Activated CD4-positive, alpha-beta memory T cell treated with anti-CD3 and anti-CD28 coated beads, Interleukin-2, amount 10 ng/mL, durations not matched to agents 7 days and 5 days (primary cell): Measurements from ENCODE around the gene UNKL. TPM values are rescaled to one million over a fixed set of nuclear protein-coding genes. Genes with fewer than 3 reads are reported as not detected.

Source experiments
- CTCF ChIA-PET: fragments of 350-600 bp; sonication (Branson Sonifier 250); formaldehyde crosslinking; loops from one replicate; lab custom pipeline; 2021; ENCODE audit warnings: antibody characterized with exemption, inconsistent platforms; lab: Charles Lee
- POLR2A ChIA-PET: fragments of 350-600 bp; sonication (Branson Sonifier 250); formaldehyde crosslinking; loops from one replicate; lab custom pipeline; 2021; ENCODE audit warnings: antibody characterized with exemption; lab: Charles Lee
- DNase-seq: peaks from one replicate; pipeline ENCODE4 v3.0.0-alpha.2; 2020
- H3K27ac Mint-ChIP-seq: one replicate; pipeline ENCODE4 v1.8.0; 2021; ENCODE audit warnings: mild to moderate bottlenecking, mixed read lengths
- H3K27me3 Mint-ChIP-seq: one replicate; pipeline ENCODE4 v1.8.0; 2021; ENCODE audit warnings: mixed read lengths
- H3K36me3 Mint-ChIP-seq: one replicate; pipeline ENCODE4 v1.8.0; 2021; ENCODE audit warnings: low read depth, mixed read lengths
- H3K4me1 Mint-ChIP-seq: one replicate; pipeline ENCODE4 v1.8.0; 2021; ENCODE audit warnings: mixed read lengths
- H3K4me3 Mint-ChIP-seq: one replicate; pipeline ENCODE4 v1.8.0; 2021; ENCODE audit warnings: mild to moderate bottlenecking, mixed read lengths
- H3K9me3 Mint-ChIP-seq: one replicate; pipeline ENCODE4 v1.8.0; 2021; ENCODE audit warnings: mixed read lengths
- total RNA-seq, 2 experiments: library from RNA; stranded (reverse); gene quantifications; one replicate each; pipeline ENCODE4 v1.2.3, GENCODE V29; 2021

The UNKL gene, protein sequence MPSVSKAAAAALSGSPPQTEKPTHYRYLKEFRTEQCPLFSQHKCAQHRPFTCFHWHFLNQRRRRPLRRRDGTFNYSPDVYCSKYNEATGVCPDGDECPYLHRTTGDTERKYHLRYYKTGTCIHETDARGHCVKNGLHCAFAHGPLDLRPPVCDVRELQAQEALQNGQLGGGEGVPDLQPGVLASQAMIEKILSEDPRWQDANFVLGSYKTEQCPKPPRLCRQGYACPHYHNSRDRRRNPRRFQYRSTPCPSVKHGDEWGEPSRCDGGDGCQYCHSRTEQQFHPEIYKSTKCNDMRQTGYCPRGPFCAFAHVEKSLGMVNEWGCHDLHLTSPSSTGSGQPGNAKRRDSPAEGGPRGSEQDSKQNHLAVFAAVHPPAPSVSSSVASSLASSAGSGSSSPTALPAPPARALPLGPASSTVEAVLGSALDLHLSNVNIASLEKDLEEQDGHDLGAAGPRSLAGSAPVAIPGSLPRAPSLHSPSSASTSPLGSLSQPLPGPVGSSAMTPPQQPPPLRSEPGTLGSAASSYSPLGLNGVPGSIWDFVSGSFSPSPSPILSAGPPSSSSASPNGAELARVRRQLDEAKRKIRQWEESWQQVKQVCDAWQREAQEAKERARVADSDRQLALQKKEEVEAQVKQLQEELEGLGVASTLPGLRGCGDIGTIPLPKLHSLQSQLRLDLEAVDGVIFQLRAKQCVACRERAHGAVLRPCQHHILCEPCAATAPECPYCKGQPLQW
- 10 to 100 TPM; 40.0 to 43.7 TPM for total RNA-seq

DNA sequence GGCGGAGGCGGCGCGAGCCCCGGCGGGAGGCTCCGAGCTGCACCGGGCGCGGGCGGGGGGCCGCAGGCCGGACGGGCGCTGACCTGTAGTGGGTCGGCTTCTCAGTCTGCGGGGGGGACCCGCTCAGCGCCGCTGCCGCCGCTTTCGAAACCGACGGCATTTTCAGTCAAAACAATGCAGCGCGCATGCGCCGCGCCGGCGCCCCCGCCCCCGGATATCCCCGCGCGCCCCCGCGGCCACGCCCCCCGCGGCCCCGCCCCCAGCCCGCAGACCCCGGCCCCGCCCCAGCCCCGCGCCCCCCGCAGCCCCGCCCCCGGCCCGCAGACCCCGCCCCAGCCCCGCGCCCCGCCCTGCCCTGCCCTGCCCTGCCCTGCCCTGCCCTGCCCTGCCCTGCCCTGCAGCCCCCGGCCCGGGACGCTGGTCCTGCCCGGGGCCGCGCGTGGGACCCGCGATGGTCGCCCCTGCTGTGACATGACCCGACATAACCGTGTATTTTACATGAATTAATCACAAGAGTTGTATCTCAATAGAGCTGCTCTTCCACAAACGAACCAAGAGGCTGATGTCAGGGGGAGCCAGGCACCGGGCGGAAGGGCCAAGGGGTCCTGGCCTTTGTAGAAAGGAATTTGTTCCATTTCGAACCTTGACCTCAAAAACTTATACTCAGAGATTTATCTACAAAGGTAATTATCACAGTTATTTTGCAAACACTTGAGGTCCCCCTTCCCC, at the start of gene UNKL:
UNKL (minus strand) TSS at position 173 of the 729 bp plus-strand sequence; CDS start at position 160, 13 bp downstream.
- Mint-ChIP-seq H3K27ac (peak within 1 kb of the TSS; percentile 81), H3K4me1 (peaks cover 29% of the 10 kb centered on the region), H3K36me3 (peaks cover 6% of the 10 kb centered on the region), H3K9me3 (no peaks in the 10 kb centered on the region), H3K27me3 (no peaks in the 10 kb centered on the region), H3K4me3 (peak within 1 kb of the TSS; percentile 82)
- POLR2A ChIA-PET: interaction anchor here (0.6 to 1.2 kb wide), 3 partner anchors 14 to 51 kb away, joined by 3 read pairs; no protein-coding TSS in a partner anchor
- DNase-seq: peak; percentile 88
- CTCF ChIA-PET: no interaction called here

DNA sequence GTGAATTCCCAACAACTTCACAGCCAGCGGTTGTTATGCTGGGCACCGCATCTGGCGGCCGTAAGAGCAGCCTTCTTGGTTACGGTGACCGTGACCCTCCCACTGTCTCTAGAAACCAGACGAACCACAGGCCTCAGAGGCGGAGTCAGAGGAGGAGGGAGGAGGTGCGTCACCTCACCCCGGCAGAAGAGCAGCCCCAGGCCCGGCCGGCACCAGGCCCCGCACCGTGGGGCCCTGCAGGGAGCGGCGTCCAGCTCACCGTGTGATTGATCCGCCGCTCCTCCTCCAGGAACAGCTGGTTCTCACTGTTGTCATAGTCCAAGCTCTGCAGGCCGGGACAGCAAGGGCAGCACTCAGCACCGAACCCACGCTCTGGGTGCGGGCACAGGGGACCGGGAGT, 46.6 kb upstream of the UNKL start:
- H3K27me3 Mint-ChIP-seq: no peaks in the 10 kb centered on the region
- no peaks in the 10 kb centered on the region for H3K9me3 Mint-ChIP-seq
- CTCF ChIA-PET: no interaction called here
- POLR2A ChIA-PET: no interaction called here
- peaks cover 3% of the 10 kb centered on the region for H3K4me1 Mint-ChIP-seq
- no peak overlapping the region for H3K4me3 Mint-ChIP-seq
- no peak for DNase-seq
- no peak overlapping the region for H3K27ac Mint-ChIP-seq
- peaks cover 3% of the 10 kb centered on the region for H3K36me3 Mint-ChIP-seq

DNA sequence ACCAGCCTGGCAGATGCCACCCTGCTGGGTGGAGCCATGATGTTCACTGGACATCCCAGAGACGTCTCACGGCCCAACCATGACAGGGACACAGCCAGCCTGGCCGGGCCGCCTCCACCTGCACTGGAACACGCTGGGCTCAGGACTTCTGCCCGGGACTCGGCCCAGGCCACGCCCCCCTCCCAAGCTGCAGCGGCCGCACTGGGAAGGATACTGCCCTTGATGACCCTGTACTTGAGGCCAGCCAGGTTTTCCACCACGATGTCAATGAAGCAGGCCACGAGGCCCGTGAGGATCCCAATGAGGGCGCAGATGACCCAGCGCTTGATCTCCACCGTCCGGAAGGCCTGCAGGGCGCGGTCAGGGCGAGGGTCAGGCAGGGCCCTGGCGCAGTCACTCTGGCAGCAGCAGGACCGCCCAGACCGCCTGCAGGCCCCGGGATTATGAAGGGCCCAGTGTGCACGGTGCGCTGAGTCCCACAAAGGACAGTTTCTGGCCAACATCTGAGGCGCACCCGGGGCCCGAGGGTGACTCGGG, 46.2 kb upstream of the UNKL start:
- Mint-ChIP-seq H3K4me1 (peaks cover 3% of the 10 kb centered on the region), H3K9me3 (no peaks in the 10 kb centered on the region), H3K27me3 (no peaks in the 10 kb centered on the region), H3K36me3 (peaks cover 3% of the 10 kb centered on the region), H3K27ac (no peak overlapping the region), H3K4me3 (no peak overlapping the region)
- ChIA-PET POLR2A (no interaction called here), CTCF (no interaction called here)
- DNase-seq: no peak

DNA sequence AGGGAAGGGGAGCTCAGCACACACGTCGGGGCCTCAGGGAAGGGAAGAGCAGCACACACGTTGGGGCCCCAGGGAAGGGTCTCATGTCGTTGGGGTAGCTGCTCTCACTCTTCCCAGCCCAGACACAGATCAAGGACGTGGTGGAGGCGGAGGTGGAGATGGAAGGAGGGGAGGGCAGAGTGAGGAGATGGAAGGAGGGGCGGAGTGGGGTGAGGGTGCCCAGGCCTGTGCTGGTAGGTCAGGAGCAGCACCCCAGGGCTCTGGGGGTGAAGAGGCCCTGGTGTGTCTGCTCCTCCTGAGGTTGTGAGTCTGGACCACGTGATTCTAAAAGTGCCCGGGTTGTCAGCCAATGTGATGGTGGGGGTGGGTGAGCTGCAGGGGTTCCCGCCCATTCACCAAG, 45.5 kb upstream of the UNKL start:
- peaks cover 3% of the 10 kb centered on the region for H3K36me3 Mint-ChIP-seq
- peaks cover 3% of the 10 kb centered on the region for H3K4me1 Mint-ChIP-seq
- POLR2A ChIA-PET: no interaction called here
- H3K27me3 Mint-ChIP-seq: no peaks in the 10 kb centered on the region
- H3K9me3 Mint-ChIP-seq: no peaks in the 10 kb centered on the region
- H3K4me3 Mint-ChIP-seq: no peak overlapping the region
- CTCF ChIA-PET: no interaction called here
- no peak for DNase-seq
- H3K27ac Mint-ChIP-seq: no peak overlapping the region

DNA sequence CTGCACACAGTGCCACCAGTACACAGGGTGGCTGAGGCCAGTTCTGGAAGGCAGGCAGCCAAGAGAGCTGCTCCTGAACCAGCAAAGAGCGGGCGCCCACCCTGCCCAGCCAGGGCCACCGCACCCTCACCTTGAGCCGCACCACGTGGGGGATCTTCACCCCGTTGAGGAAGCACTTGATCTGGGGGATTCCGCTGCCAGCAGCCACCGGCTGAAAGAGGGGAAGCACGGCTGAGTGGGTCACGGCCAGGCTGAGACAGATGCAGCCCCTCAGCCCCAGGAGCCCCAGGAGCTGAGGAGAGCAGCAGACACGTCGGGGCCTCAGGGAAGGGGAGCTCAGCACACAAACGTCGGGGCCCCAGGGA, 44.5 kb upstream of the UNKL start:
- Mint-ChIP-seq H3K9me3 (no peaks in the 10 kb centered on the region), H3K4me1 (peaks cover 8% of the 10 kb centered on the region), H3K27me3 (no peaks in the 10 kb centered on the region), H3K36me3 (peaks cover 3% of the 10 kb centered on the region), H3K4me3 (no peak overlapping the region), H3K27ac (no peak overlapping the region)
- POLR2A ChIA-PET: no interaction called here
- DNase-seq: no peak
- CTCF ChIA-PET: no interaction called here

DNA sequence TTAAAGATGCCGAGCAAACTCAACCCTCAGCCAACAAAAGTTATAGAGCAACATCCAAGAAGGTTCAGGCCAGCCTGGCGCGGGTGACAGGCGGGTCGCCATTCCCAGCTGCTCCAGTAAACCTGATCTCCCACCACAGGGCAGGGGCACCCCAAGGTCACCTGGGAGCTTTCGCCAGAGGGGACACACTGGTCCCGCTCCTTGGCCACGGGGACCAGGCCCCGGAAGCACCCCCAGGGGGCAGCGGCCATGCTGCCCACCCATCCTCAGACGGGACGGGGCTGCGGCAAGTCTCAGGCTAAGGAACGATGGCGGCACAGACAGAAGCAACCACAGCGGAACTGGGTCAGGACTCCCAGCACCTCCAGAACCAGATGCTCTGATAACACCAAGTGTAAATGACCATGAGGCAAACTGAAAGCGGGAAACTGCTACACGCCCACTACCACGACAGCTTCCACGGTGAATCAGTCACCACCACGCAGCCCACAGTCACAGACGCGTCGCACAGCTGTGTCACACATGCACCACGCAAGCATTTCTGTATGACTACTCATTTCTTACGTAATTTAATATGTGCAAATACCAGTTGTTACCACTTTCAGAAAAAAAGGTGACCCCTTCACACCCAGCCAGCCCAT, 44.0 kb upstream of the UNKL start:
- DNase-seq: no peak
- no peak overlapping the region for H3K4me3 Mint-ChIP-seq
- POLR2A ChIA-PET: no interaction called here
- H3K4me1 Mint-ChIP-seq: peaks cover 13% of the 10 kb centered on the region
- H3K27me3 Mint-ChIP-seq: no peaks in the 10 kb centered on the region
- no peaks in the 10 kb centered on the region for H3K9me3 Mint-ChIP-seq
- CTCF ChIA-PET: no interaction called here
- H3K27ac Mint-ChIP-seq: no peak overlapping the region
- peaks cover 3% of the 10 kb centered on the region for H3K36me3 Mint-ChIP-seq

DNA sequence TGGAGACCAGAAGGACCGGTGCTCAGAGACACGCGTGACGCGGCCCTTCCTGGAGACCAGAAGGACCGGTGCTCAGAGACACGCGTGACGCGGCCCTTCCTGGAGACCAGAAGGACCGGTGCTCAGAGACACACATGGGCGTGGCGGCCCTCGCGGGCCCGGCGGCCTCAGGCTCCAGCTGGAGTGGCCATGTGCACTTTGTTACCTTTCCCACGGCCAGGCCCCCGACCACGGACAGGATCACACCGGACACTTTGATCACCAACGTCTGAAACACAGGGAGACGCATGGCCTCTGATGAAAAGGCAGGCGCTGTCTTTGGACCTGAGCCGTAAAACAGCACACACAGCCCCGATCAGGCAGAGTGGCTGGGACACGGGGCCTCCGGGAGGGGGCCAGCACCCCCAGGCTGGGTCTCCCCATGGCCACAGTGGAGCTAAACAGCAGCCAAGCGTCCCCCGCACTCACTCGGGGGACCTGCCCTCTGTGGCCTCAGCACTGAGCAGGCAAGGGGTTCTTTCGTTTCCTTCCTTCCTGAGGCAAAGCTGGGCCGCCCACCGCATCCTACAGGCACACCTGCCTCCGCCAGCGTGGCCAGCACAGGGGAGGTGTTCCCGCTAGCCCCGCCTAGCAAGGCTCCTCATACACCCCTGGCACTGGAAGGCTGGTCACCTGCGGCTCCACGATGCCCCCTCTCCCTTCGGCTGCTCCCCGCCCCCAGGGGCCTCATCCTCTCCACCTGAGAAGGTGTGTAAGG, 43.2 kb upstream of the UNKL start:
- Mint-ChIP-seq H3K4me1 (peaks cover 14% of the 10 kb centered on the region), H3K4me3 (no peak overlapping the region), H3K27ac (no peak overlapping the region), H3K36me3 (peaks cover 3% of the 10 kb centered on the region), H3K9me3 (no peaks in the 10 kb centered on the region), H3K27me3 (no peaks in the 10 kb centered on the region)
- POLR2A ChIA-PET: no interaction called here
- DNase-seq: no peak
- CTCF ChIA-PET: interaction anchor here (0.6 kb wide), 1 partner anchor 89 kb away, joined by 5 read pairs; no protein-coding TSS in a partner anchor

DNA sequence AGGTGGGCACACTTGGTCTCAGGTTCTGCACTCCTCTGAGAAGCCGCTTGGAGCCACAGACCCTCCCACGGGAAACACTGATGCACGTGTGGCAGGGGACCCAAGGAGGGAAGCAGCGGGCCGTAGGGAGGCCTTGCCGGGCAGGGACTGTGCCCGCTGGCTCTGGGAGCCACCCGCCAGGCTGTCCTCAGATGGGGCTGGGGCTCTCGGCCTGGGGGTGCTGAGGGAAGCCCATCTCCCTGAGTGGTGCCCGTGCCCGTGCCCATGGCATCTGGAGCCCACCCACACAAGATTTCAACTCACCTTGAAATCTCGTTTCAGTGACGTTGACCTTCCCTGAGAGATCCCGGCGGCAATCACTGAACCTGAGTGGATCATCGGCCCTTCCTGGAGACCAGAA, 42.4 kb upstream of the UNKL start:
- H3K4me1 Mint-ChIP-seq: peaks cover 14% of the 10 kb centered on the region
- no peaks in the 10 kb centered on the region for H3K27me3 Mint-ChIP-seq
- peaks cover 3% of the 10 kb centered on the region for H3K36me3 Mint-ChIP-seq
- no peaks in the 10 kb centered on the region for H3K9me3 Mint-ChIP-seq
- POLR2A ChIA-PET: no interaction called here
- CTCF ChIA-PET: no interaction called here
- DNase-seq: no peak
- H3K4me3 Mint-ChIP-seq: no peak overlapping the region
- H3K27ac Mint-ChIP-seq: no peak overlapping the region

DNA sequence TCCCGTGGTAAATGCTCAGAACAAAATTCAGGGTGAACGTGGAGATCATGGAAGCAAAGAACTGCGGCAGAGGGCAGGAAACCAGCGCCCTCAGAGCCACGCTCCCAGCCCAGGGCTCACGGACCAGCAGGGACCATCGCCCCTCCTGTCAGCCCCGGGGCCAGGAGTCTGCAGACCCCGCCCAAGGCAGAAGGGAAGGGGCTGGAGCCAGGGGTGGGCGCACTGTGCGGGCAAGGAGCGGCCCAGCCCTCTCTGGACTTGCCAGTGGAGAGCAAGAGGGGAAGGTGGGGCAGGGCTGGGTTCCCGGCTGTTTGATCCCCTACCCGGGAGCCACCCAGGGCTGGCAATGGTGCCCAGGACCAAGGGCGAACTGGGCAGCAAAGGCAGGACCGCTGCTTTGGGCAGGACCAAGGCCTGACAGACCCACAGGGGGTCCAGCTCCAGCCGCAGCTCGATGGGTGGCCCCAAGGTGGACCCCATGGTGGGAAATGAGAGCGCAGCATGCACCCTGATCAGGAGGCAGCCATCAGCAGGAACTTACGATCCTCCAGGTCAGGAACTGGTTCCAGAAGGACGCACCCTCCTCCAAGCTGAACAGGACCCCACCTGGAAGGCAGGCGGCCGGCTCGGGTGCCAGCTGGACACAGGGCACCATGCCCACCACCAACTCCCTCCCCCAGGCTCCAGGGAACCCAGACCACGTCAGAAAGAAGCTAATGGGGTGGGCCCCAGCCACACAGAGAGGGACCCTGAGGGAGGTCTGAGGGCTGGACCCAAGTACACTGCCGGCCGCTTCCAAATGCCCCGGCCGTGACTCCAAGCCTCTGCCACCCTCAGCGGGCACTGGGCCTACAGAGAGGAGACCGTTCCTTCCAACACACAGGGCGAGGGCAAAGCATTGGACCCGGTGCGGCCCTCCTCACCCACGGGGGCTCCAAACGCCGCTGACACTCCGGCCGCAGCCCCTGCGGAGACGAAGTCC, 41.0 kb upstream of the UNKL start:
- DNase-seq: no peak
- H3K27ac Mint-ChIP-seq: no peak overlapping the region
- no peaks in the 10 kb centered on the region for H3K9me3 Mint-ChIP-seq
- ChIA-PET POLR2A (no interaction called here), CTCF (no interaction called here)
- H3K36me3 Mint-ChIP-seq: no peaks in the 10 kb centered on the region
- peaks cover 14% of the 10 kb centered on the region for H3K4me1 Mint-ChIP-seq
- no peak overlapping the region for H3K4me3 Mint-ChIP-seq
- H3K27me3 Mint-ChIP-seq: no peaks in the 10 kb centered on the region

DNA sequence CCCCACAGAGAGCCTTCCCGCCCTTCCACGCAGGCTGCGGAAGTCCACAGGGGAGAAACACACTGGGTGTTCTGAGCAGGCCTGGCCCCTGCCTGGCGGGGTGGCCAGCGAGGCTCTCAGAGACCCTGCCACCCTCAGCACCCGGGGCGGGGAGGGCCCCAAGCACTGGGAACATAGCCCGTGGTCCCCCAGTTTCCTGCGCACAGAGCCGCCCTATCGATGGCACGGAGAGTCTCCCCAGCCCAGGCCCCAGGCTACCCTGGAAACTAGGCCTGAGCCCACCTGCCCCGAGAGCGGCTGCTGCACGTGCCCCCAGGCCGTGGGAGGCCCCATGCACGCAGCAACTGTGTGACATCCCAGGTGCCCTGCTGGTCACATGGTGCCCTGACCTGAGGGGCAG, 40.1 kb upstream of the UNKL start:
- H3K36me3 Mint-ChIP-seq: no peaks in the 10 kb centered on the region
- H3K27me3 Mint-ChIP-seq: no peaks in the 10 kb centered on the region
- no peak overlapping the region for H3K27ac Mint-ChIP-seq
- POLR2A ChIA-PET: no interaction called here
- CTCF ChIA-PET: no interaction called here
- no peaks in the 10 kb centered on the region for H3K9me3 Mint-ChIP-seq
- peaks cover 14% of the 10 kb centered on the region for H3K4me1 Mint-ChIP-seq
- H3K4me3 Mint-ChIP-seq: no peak overlapping the region
- DNase-seq: no peak

DNA sequence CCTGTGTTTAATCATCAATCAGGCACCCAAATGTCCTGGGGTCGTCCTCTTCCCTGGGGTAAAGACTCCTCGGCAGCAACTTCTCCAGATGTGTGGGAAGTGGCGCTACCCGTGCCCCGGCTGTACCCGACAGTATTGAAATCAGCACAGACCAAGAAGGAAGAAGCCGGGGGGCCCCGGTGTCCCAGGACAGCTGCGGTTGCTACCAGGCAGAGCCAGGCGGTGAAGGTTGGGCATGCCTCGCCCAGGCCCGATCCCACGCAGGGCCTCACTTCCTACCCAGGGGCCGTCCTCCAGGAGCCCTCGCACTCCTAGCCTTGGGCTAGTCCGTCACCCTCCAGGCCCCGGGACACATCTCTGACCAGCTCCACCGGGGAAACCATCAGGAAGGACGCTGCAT, 38.8 kb upstream of the UNKL start:
- Mint-ChIP-seq H3K36me3 (no peaks in the 10 kb centered on the region), H3K9me3 (no peaks in the 10 kb centered on the region), H3K27me3 (no peaks in the 10 kb centered on the region), H3K4me1 (peaks cover 10% of the 10 kb centered on the region), H3K27ac (peak overlapping the region; percentile 78), H3K4me3 (peak overlapping the region; percentile 49)
- ChIA-PET CTCF (no interaction called here), POLR2A (interaction anchor here (1.1 kb wide), 1 partner anchor 32 kb away, joined by 4 read pairs; the partner anchor contains the start of gene UQCC4)
- no peak for DNase-seq
